Stomach (tissue), 4 donors: ENCODE data around the gene ELAVL1.

ENCODE experiments used
- EP300 ChIP-seq: sonication (generic); formaldehyde crosslinking; IDR thresholded peaks from one replicate; pipeline ENCODE4 v1.6.1; 2017; ENCODE audit warnings: antibody characterized with exemption
- POLR2AphosphoS5 ChIP-seq, 3 donors: sonication (generic); formaldehyde crosslinking; IDR thresholded peaks; one replicate each; pipeline ENCODE4 v1.6.1; 2016; ENCODE audit warnings: antibody characterized with exemption in 3 of 3

DNA sequence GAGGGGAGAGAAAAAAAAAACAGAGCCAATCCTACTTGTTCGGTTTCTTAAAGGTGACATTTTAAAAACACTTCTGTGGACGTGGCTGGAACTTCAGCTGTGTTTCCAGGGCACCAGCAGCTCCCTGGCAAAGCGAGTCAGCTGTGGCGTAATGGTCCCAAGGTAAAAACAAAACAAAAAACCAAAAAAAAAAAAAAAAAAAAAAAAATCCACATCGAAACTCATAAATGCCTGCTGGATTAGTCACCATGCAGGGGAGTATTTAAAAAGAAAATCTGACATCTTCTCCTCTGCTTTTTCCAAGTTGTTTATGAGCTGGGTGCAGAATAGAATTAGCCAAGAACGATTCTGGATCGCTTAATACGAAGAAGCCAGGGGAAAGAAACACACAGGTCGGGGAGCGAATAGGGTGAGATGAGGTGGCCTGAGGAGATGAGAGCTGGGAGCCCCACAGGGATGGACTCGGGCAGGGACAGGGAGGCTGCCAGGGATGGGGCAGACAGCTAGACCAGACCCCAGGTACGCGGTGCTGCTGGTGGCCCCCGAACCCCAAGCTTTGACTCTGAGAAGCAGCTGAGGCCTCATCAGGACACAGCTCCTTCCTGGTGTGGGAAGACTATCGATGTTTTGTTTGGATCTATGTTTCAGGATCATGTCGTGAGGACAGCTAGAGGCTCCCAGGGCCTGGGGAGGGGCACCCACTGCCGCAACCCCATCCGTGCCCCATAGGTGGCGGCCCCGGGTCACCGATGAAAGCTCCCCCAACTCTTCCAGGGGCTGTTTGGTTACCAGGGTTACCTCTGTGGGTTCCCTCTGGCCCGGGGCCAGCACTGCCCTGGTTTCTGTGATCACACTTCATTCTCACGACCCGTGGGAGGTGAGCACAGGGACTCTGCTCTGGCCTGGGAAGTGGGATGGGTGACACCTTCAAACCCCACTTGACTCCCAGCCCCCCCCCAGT is 76.4 kb downstream of the ELAVL1 start:
- TF ChIP-seq POLR2AphosphoS5 (IDR thresholded peaks at IDR 0.05) (no peak), EP300 (no peak)
